GM10266 (cell line): Measurements from ENCODE around the gene XBP1.

ENCODE experiments used
- DNase-seq: peaks from one replicate; pipeline ENCODE4 v3.0.0; 2012; ENCODE audit errors: extremely low spot score
- TF ChIP-seq, protein P1 (sequence below): IDR thresholded peaks from 2 replicates; pipeline ENCODE4 v1.5.1; 2012; ENCODE audit warnings: mild to moderate bottlenecking, low read depth; ENCODE audit not compliant: control insufficient read depth, insufficient read depth; ENCODE audit errors: missing control alignments

Gene XBP1

DNA sequence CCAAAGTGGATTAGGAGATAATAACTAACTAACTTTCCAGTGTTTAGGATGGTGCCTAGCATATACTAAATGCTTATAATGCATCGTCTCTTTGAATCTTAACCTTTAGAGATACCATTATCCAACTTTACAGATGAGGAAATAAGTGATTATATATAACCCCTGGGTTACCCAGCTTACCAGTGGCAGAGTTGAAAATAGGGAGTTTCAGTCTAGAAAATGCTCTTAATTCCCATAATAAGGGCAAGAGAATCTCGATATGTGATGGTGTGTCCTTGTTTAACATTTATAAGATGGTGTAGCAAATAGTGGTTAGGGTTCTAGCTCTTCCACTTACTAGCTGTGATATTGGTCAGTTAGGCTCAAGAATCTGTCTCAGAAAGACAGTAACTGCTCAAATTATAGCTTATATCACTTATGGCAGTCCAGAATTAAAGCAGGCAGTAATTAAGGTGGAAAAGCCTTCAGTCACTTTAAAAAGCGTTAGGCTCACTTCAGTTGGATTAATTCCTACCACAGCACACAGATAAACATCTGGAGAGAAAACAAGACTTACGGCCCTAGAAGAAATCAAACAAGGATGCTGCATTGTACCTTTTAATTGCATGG lies 6.3 kb downstream of the XBP1 start:
- TF ChIP-seq, protein P1, sequence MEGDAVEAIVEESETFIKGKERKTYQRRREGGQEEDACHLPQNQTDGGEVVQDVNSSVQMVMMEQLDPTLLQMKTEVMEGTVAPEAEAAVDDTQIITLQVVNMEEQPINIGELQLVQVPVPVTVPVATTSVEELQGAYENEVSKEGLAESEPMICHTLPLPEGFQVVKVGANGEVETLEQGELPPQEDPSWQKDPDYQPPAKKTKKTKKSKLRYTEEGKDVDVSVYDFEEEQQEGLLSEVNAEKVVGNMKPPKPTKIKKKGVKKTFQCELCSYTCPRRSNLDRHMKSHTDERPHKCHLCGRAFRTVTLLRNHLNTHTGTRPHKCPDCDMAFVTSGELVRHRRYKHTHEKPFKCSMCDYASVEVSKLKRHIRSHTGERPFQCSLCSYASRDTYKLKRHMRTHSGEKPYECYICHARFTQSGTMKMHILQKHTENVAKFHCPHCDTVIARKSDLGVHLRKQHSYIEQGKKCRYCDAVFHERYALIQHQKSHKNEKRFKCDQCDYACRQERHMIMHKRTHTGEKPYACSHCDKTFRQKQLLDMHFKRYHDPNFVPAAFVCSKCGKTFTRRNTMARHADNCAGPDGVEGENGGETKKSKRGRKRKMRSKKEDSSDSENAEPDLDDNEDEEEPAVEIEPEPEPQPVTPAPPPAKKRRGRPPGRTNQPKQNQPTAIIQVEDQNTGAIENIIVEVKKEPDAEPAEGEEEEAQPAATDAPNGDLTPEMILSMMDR: no peak
- DNase-seq: no peak

DNA sequence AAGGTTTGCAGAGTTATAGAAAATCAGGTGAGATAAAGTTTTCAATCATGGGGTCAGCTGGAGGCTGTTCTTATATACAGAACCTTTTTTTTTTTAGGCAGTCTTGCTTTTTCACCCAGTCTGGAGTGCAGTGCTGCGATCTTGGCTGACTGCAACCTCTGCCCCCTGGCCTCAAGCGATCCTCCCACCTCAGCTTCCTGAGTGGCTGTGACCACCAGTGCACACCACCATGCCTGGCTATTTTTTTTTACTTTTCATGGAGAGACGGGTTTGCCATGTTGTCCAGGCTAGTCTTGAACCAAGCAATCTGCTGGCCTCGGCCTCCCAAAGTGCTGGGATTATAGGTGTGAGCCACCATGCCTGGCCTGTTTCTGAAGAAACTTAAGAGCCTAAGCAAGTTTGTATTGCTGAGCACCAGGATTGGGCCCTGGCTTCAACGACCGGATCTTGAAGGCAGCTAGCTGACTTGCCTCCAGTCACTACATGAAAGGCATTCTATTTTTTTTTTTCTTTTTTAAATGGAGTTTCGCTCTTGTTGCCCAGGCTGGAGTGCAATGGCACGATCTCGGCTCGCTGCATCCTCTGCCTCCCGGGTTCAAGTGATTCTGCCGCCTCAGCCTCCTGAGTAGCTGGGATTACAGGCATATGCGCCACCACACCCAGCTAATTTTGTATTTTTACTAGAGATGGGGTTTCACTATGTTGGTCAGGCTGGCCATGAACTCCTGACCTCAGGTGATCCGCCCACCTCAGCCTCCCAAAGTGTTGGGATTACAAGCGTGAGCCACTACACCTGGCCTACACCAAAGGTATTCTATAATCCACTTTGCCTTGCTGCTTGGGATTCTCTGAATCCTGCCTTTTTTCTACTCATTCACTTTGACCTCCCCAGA lies 7.6 kb downstream of the XBP1 start:
- DNase-seq: no peak
- TF ChIP-seq, protein P1: no peak

DNA sequence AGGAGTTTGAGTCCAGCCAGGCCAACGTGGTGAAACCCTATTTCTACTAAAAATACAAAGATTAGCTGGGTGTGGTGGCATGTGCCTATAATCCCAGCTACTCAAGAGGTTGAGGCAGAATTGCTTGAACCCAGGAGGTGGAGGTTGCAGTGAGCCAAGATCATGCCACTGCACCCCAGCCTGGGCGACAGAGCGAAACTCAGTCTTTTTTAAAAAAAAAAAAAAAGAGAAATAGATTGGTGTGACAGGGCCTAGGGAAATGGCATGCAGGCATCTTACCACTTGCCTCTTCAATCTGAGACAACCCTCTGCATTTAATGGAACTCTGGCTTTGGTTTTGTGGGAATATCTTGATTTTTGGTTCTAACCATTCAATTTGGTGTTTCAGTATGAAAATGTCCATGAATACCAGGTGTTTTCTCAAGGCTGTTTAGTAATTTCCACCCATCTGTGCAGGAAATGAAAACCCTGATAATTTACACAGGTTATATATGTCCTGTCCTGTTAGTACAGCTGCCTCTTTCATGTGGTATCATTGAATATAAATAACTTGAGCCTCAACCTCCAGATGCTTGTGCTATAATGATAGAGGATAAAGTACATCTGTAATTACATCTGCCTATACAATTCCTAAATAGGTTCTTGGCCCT lies 8.4 kb downstream of the XBP1 start:
- TF ChIP-seq, protein P1: no peak
- DNase-seq: peak; percentile 53

DNA sequence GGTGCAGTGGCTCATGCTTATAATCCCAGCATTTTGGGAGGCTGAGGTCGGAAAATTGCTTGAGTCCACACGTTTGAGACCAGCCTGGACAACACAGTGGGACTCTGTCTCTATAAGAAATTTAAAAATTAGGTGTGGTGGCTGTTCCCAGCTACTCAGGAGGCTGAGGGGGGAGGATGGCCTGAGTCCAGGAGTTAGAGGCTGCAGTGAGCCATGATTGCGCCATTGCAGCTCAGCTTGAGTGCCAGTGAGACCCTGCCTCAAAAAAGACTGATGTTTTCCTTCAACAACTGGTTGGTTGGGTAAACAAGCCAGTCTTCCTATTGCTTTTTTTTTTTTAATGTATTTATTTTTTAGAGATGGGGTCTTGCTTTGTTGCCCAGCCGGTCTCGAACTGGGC lies 9.2 kb downstream of the XBP1 start:
- DNase-seq: no peak
- TF ChIP-seq, protein P1: no peak

DNA sequence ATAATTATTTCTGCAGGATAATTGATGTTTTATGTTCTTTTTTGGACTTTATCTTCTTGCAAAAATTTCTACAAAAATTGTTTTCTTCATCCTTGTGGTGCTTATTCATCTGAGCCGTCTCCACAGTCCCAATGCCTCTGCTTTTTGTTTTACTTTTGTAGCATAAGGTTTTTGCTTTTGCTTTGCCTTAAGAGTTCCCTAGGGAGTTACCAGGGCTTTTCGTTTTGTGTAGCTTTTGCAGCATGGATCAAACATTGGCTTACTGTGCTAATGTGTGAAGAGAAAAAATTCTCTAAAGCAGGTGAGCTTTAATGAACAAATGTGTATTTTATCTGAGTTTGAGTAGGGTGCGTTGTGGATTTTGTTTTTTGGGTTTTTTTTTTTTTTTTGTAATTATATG lies 11.8 kb downstream of the XBP1 start:
- TF ChIP-seq, protein P1: no peak
- no peak for DNase-seq

DNA sequence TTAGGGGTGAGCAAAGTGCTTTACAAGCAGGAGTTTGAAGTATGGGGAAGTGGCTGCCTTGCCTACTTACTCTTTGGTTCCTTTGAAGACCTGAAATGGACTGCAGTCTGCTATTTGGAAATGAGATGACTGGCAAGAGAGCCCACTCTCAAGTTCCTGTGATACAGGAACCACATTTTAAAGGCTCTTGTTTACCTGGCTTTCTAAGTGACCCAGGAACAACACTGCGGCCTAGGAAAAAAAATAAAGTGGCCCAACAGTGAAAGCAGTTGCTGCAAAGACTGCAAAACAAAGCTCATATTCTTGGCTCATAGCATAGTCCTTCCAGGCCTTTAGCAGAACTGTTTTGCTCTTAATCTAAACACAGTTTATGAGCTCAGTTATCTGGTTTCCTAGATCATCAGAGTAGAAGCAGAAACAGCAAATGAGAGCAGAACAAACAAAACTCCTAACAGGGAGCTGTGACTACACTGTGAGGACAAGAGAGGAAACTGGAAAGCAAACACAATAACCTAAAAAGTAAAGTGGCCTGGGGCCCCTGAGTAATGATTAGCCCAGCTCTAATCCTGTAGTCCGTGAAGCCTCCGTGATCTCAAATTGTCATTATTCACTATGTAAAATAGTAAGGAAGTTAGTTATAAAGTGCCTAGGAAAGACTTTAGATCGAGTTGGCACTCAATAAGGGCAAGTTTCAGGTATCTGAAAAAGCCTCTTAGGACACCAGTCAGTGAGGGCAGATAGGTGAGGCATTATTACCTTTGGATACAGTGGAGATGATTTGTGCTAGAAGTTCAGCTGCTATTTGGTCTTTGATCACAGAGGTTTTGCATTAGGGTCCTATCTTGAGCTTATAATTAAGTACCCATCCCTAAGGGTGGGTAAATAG lies 16.3 kb downstream of the XBP1 start:
- TF ChIP-seq, protein P1: no peak
- DNase-seq: no peak
